Nasal cavity respiratory epithelium epithelial cell of viscerocranial mucosa (primary cell): ENCODE results near the gene RO60. TPM values are rescaled to one million over a fixed set of nuclear protein-coding genes. Genes with fewer than 3 reads are reported as not detected.

Source experiments
- total RNA-seq: library from RNA; depleted of rRNA; stranded (reverse); fragments of >200 nt; gene quantifications from 2 replicates; pipeline ENCODE4 v1.2.3, GENCODE V29; 2014

Gene RO60
- total RNA-seq, result 175 and 195 TPM in 2 replicates

GRCh38 chr1:193059282-193060114 is at the start of gene RO60, which contains the start of gene UCHL5:
TSS of gene RO60 (plus strand) at chr1:193059612. CDS start at chr1:193069055, 9,443 bp downstream.
TSS of gene UCHL5 (minus strand) at chr1:193059360. CDS start at chr1:193059260, 100 bp downstream.

GRCh38 chr1:193104907-193105820 is 45.8 kb downstream of the RO60 start, which contains the start of gene GLRX2:
TSS of gene GLRX2 (minus strand) at chr1:193105414. CDS start at chr1:193105382, 32 bp downstream.

Other genes starting within 250 kb of the RO60 start
- 37.6 and 50.2 TPM in 2 replicates for gene UCHL5, start 252 bp upstream of the RO60 start, total RNA-seq
- 5.5 and 9.0 TPM in 2 replicates for gene GLRX2, start 45.8 kb downstream of the RO60 start, total RNA-seq
- 17.8 and 37.2 TPM in 2 replicates for gene CDC73, start 62.4 kb downstream of the RO60 start, total RNA-seq
- gene B3GALT2, start 127.0 kb downstream of the RO60 start, total RNA-seq, result not detected in 2 replicates